Fibroblast of skin of back (primary cell): Measurements from ENCODE around the gene MAD1L1.

ENCODE experiments used
- DNase-seq: peaks from one replicate; pipeline ENCODE4 v3.0.0-alpha.2; 2013

Gene MAD1L1

DNA sequence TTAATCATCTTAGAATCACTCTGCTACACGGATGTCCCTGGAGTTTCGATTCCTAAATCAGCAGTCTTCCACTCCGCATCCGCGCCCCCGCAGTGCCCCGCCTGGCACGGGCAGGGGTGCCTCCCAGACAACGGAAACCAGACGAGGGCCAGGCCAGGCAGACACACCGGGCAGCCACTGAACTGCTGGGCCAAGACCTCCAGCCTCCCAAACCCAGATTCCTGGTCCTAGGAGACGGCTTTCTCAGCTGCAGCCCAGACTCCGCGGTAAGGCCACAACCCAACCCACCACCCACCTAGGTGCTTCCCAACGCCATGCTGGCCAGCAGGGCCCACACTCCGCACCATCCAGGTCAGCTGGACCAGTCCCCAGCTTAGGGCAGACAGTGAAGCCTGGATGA is 33.2 kb downstream of the MAD1L1 start:
- DNase-seq, result no peak

- DNase-seq, result no peak
These were observed 34.0 kb downstream of the MAD1L1 start for GRCh38 chr7:2198760-2199159.

- DNase-seq, result no peak
These were observed 34.5 kb downstream of the MAD1L1 start for GRCh38 chr7:2198206-2198605.

DNA sequence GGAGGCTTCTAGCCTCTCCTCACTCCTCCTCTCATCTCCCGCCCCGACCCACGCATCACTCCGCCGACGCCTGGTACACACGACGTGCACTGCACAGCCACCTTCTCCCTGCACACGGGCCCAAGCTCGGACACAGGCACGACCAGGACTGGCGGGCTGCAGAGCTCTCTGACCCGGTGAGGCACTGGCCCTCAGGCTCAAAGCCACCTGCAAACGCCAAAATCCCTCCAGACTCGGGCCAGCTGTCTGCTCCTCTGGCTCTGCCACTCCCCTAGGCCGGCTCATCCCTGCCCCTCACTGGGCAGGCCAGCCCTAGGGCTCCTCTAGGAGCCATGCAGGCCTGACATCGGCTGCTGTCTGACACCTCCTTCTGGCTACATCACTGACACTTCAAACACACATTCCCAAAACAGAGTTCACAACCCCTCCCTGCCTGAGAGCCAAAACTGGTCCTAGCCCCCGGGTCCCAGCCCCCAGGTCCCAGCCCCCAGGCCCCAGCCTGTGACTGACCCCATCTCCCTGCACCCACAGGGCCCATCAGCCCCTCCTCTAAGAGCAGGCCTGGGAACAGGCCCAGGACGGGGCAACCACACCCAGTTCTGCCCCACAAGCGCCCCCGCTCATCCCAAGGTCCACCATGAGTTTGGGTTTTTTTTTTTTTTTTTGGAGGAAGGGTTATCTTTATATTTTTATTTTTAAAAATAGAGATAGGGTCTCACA is 35.1 kb downstream of the MAD1L1 start:
- DNase-seq, result no peak

DNA sequence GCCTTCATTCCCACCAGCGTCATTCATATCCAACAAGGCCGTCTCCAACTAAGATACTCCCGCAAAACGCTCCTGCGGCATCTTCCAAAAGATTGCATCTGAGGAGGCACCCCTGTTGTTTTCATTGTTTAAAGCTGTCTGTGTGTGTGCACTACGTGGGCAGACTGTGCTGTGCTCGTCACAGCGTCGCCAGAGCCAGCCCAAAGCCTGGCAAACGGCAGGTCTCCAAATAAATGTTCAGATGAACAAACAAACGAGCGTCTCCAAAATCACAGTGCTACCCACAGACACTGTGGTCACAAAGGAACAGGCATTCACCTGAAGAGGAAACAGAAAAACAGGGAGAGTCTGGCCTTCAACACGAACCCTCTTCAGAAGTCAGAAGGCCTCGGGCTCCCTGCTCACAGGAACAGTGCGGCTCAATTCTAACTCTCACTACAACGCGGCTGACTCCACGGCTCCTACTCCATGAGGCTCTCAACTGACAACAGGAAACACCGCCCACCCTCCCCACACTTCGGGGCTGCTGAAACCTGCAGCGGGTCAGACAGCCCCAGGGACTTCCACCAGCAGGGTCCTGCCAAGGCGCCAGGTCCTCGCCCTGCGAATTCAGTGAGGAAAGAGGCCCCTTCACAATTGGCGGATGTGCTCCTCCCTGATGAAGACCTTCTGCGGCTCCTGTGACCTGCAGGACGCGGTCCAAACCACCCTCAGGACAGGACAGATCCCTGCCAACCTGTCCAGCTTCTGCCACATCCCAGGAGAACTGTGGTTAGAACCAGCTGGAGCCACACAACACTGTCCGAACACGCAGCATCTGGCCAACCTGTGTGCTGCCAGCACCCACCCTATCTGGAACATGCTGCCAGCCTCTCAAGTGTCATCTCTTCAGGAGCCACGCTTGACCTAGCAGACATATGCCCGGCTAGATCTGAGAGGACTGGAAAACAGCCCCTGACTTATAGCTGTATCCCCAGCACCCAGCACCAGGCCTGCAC is 36.1 kb downstream of the MAD1L1 start:
- no peak for DNase-seq

- no peak for DNase-seq
These were observed 37.1 kb downstream of the MAD1L1 start for GRCh38 chr7:2195400-2196246.

- no peak for DNase-seq
These were observed 39.0 kb downstream of the MAD1L1 start for GRCh38 chr7:2193575-2194305.

DNA sequence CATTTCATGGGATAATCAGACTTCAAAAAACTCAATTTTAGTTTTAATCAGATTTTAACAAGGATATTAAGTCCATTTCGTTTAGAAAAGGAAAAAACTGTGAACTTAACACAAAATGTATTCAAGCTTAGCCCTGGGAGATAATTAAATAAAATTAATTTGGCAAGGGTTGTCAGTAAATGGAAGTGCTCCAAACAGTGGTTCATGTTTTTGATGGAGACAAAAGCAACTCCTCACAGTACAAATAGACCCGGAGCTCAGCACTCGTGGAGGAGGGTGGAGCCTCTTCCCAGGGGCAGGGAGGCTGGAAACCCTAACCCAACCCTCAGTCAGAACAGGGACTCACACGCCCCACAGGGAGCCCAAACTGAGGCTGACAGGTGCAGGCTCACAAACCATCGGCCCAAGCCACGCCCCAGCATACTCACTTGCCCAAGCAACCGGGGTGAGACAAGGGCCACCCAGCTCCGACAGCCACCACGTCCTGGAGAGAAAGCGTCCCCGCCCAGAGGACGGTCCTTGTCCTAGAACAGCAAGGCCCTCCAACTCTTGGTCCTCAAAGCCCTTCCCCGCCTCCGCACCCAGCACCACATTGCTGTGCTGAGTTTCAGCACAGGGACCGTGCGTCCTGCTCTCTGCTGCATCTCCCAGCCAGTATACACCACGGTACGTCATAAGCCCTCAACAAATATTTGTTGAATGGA is 39.8 kb downstream of the MAD1L1 start:
- no peak for DNase-seq

DNA sequence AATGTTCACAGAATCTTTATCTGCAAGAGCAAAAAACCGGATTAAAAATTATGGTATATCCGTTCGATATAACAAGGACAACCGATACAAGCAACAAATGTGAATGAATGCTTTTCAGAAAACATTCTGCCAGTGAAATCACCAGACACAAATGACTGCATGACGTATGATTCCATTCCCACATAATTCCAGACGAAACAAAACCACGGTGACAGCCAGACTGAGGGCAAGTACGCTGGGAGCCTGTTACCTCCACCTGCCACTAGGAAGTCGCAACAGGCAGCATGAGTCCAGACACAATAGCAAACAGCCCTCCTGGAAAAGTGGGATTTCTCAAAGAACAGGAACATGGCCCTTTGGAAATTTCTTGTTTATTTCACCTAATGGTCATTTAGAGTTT is 41.7 kb downstream of the MAD1L1 start:
- DNase-seq, result peak; percentile 25

DNA sequence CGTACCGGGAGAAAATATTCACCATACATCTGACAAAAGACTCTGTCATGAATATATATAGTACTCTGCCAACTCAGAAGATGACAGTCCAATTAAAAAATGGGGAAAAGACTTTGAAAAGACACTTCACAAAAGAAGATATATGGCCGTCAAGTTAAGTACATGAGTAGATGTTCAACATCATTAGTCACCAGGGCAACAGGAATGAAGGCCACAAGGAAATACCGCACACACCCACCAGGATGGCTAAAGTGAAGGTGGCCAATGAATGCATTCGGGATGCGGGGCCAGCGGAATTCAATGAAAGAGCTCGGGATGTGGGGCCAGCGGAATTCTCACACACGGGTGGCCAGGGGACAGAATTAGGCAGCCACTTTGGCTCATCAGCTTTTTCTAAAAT is 42.2 kb downstream of the MAD1L1 start:
- peak; percentile 89 for DNase-seq

GRCh38 chr7:2186166-2186565 is 46.6 kb downstream of the MAD1L1 start:
- no peak for DNase-seq

DNA sequence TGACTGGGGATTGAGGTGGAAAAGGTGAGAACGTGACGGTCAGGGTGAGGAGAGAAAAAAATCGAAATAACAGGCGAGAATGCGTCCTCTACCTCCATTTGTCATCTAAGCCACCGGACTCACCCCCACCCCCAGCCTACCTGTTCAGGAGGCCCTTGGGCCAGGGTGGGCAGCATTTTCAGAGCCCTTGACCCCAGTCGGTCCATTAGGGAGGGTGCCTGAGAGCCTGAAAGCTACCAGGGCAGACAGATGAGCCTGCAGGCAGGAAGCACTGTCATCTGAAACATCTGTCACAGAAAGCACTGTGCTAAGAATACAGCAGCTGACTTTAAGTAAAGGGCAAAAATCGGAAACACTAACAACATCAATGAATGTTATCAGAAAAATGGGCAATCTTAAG is 47.0 kb downstream of the MAD1L1 start:
- DNase-seq, result no peak

GRCh38 chr7:2182461-2182860 is 50.3 kb downstream of the MAD1L1 start:
- DNase-seq, result no peak

DNA sequence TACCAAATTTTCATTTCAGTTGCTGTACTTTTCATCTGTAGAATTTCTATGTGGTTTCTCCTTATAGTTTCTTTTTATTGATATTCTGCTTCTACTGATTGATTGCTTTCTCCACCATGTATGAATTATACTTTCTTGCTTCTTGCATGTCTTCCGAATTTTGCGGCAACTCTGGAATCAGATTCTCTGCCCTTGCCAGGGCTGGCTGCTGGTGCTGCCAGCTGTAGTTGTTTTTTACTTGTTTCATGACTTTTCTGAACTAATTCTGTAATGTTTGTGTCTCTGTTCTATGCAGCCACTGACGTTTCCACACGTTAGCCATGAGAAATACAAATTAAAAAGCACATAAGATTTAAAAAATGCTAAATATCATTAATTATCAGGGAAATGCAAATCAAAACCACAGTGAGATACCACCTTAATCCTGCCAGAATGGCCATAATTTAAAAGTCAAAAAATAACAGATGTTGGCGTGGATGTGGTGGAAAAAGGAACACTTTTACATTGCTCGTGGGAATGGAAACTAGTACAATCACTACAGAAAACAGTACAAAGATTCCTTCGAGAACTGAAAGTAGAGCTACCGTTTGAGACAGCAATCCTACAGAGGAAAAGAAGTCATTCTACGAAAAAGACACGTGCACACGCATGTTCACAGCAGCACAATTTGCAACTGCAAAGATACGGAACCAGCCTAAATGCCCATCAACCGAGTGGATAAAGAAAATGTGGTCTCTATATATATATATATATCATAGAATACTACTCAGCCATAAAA is 51.5 kb downstream of the MAD1L1 start:
- no peak for DNase-seq

- DNase-seq, result no peak
These were observed 52.7 kb downstream of the MAD1L1 start for GRCh38 chr7:2180081-2180480.

DNA sequence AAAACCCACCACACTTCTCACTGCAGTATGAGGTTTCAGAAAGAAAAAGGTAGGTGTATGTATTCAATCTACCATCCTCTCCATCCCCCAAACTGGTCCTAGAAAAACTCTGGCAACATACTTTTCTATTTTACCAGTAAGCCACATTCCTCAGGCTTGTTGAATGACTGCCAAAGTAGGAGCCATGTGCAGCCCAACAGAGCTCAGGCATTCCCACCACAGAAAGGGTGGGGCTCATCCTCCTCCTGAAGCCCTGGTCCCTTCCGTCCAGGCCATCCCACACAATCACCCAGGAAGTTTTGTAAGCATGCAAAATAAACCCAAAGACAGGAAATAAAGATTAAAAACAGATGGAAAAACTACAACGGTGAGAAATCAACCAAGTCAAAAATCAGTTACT is 57.2 kb downstream of the MAD1L1 start:
- peak; percentile 99 for DNase-seq

DNA sequence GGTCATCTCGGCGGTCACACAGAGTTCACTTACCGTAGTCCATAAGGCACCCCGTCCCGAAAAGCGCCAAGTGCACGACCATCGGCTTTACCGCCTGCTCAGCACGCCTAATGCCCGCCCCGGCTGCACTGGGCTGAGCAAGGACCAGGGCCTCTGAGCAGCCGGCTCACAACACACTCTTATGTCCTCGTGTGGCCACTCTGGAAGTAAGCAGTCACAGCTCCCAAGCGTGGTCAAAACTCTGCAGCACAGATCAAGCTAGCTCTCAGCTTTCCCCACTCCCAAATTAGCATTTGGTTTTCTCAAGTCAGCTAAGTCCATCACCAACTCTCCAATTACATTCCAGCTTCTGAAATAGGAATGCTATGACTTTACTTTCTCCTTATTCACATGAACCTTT is 57.7 kb downstream of the MAD1L1 start:
- DNase-seq, result no peak

GRCh38 chr7:2173189-2173827 is 59.4 kb downstream of the MAD1L1 start:
- DNase-seq, result peak; percentile 33

DNA sequence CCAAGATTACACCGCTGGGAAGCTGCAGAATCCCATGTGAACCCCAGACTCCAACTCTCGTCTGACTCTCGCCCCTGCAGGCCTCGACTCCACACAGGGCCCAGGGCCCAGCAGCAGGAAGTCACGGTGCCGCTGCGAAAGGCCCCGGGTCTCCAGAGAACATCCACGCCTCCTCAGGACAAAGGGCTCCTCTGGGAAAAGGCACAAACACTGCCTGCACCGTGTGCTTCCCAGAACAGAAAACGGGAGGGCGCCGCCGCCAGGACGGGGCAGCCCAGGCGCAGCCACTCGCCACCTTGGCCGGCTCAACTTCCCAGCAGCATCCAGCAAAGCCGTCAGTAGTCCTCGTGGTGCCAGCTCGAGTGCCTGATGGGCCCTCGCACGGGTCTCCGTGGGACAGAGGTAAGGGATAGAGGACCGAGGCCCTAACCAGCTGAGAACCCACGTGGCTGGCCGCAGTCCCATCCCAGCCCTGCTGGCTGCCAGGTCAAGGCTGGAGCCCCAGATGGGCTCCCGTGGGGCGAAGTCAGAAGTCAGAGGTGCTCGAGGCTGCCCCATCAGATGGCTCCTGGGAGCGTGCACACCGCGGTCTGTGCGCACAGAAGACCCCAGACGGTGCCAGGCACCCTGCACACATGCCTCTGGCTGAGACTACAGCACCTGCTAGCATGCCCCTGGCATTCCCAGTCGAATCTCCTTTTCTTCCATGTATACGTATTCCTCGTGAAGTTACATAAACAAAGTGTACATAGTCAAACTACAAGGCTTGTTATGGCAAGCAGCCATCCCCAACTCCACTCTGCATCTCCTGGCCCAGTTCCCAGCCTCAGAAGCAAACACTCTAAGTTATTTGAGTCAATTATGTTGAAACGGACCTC is 60.2 kb downstream of the MAD1L1 start:
- peak; percentile 94 for DNase-seq
